GM04503 (cell line): ENCODE data around the gene IPO11.
"Not testable (repeated sequence)": the region's sequence is repeated elsewhere in the genome, so short reads cannot be mapped to it uniquely, and the experiment has no call there.

ENCODE experiments used
- DNase-seq: peaks from one replicate; pipeline ENCODE4 v3.0.0-alpha.2; 2012; ENCODE audit warnings: low read depth

Gene IPO11

DNA sequence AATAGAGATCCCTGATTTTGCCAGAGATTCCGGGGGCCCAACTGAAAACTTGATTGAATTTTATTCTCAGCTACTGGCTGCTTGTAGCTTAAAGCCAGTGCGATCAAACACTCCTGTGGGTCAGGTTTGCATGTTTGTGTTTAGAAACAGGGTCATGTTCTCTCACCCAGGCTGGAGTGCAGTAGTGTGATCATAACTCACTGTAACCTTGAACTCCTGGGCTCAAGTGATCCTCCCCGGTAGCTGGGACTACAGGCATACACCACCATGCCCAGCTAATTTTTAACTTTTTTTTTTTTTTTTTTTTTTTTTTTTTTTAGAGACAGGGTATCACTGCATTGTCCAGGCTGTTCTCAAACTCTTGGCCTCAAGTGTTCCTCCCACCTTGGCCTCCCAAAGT is 232.7 kb downstream of the IPO11 start:
- no peak for DNase-seq

DNA sequence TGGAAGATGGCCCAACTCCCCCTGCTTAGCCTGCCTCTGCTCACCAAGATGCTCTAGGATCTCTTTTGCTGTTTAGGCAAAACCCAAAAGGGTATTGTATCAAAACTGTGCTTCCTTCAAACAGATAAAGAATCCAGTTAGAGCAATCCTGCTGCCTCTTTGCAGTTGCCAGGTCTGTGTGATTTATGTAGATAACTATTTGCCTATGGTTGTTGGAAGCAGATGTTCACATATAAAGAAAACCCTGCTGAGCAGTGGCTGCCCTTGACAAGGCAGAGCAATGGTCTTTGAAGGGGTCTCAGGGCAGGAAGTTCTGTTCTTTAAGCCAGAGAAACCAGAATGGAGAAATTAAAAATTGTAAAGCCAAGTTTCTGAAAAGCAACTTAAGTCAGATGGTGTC is 234.7 kb downstream of the IPO11 start:
- DNase-seq: no peak

DNA sequence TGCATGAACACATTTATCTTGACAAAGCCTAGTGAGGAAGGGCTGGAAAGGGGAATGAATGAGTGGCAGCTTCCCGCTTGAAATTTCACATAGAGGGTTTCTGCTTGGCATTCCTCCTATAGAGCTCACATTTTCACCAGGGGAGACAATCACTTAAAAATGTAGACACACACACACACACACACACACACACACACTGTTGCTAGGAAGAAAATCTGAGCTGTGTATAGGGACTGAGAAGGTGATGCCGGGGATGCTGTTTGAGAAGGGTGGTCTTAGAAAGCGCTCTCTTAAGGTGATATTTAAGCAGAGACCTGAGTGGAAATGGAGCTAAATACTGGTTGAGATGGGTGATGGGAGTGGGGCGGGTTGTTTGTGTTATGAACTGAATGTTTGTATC is 236.5 kb downstream of the IPO11 start:
- no peak for DNase-seq

DNA sequence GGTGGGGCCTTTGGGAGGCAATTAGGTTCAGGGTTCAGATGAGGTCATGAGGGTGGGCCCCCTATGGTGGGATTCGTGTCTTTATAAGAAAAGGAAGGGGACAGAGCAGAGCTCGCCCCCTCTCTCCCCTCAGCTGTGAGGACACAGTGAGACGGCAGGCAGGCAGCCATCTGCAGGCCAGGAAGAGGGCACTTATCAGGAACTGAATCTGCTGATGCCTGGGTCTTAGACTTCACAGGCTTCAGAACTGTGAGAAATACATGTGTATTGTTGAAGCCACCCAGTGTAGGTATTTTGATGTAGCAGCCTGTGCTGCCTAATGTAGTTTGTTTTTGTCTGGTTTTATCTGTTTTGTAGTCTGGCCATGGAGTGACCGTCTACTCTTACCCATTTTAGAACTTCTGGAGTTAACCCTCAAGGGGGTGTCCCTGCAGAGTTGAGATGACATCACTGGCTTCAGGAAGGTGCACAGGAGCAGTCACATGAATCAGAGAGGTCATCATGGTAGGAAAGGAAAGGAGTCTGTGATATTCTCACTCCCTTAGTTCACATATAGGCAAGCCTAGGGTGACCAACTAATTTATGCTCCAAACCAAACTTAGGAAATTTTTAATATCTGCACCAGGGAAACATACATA is 237.0 kb downstream of the IPO11 start:
- DNase-seq: no peak

DNA sequence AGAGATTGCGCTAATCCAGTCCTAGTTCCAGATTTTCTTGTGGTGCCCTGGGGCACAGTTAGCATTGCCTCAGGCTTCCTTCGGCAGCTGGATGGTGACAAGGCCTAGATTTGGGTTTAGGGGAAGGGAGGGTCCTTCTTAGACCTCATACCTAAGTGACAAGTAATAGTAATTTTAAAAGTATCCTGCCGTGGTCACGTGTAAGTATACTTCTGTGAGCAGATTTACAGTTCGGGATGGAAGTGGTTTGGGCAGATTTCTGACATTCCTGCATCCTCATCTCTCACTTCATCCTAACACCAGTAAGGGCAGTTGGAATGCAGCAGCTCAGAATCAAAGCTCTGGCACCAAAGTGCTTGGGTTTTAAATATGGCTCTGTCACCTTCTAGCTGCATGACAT is 237.6 kb downstream of the IPO11 start:
- DNase-seq: peak; percentile 2

DNA sequence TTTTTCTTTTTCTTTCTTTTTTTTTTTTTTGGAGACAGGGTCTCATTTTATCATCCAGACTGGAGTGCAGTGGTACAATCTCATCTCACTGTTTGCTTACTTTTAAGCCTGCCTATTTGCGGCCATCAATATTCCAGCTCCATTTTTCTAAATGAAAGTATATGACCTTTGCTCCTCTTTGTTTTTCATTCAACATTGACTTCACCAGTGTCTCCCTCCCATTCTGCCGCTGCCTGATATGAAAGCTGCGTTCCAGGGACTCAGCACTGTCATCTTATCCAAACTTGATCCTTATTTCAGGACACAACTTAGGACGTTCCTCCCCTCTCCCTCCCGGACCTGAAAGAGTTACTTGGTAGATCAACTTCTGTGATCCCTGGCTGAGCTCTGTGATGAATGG is 239.7 kb downstream of the IPO11 start:
- DNase-seq: no peak

DNA sequence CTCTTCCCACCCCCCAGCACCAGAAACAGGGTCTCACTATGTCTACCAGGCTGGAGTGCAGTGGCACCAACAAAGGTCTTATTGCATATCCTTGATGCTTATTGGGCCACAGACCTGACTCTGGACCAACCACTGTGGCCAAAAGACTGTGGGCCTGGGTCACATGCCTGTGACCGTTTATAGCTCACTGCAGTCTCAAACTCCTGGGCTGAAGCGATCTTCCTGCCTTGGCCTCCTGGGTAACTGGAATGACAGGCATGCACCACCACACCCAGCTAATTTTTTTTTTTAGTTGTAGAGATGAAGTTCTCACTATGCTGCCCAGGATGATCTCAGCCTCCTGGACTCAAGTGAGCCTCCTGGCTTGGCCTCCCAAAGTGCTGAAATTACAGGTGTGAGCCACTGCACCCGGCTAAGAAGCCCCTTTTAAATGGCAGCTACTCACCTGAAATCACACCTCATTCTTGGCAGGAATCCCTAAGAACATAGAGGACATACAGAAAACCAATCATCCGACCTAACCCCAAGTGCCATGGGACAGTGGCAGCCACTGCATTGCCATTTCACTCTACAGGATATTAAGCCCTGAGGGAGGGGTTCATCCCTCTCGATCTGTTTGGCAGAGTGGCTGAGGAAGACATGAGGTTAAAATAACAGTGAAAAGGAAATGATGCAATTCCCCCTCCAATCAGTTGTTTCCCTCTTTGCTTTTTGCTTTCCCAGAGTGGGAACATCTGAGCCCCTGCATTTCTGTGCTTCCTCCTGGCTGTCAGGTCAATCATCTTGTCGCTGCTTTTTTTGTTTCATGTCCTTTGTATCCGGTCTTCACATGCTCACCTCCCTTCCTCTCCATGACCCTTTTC is 240.7 kb downstream of the IPO11 start:
- no peak for DNase-seq

DNA sequence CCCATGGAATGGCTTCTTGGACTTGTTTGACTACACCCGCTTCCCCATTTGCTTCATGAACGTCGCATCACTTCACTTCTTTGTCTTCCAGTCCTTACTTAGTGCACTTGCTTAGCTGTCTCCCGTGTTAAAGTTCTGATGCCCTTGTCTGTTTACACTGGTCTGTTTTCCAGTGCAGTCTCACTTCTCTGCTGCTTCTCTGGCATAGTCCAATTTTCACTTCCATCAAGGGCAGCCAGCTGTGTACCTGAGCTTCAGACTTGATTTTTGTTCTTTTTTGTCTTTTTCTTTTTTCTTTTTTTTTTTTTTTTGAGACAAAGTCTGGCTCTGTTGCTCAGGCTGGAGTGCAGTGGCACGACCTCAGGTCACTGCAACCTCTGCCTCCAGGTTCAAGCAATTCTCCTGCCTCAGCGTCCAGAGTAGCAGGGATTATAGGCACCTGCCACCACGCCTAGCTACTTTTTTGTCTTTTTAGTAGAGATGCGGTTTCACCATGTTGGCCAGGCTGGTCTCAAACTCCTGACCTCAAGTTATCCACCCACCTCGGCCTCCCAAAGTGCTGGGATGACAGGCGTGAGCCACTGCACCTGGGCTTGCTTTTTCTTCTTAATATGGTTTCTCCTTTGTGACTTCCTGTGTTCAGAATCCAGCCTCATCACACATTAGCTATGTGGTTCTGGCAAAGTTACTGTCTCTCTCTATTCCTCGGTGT is 241.5 kb downstream of the IPO11 start:
- DNase-seq: no peak

DNA sequence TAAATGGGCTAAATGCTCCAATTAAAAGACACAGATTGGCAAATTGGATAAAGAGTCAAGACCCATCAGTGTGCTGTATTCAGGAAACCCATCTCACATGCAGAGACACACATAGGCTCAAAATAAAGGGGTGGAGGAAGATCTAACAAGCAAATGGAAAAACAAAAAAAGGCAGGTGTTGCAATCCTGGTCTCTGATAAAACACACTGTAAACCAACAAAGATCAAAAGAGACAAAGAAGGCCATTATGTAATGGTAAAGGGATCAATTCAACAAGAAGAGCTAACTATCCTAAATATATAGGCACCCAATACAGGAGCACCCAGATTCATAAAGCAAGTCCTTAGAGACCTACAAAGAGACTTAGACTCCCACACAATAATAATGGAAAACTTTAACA is 245.2 kb downstream of the IPO11 start:
- DNase-seq: not testable (repeated sequence)

DNA sequence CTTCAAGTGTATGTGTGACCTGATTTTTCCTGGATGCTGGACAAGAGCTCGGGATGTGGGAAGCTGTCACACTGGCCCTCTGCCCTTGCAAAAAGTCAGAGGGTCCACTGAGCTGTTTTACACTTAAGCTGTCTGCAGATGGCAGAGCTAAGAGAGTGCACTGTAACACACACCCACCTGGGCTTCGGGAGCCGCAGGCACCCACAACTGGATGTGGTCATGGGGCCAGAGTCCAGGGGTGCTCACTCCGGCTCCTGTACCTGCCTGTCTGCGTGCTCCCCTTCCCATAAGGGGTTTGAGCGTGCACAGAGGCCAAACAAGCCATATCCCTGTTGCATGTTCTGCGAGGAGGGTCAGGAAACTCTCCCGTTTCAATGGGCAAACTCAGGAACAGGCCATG is 248.6 kb downstream of the IPO11 start:
- DNase-seq: no peak

DNA sequence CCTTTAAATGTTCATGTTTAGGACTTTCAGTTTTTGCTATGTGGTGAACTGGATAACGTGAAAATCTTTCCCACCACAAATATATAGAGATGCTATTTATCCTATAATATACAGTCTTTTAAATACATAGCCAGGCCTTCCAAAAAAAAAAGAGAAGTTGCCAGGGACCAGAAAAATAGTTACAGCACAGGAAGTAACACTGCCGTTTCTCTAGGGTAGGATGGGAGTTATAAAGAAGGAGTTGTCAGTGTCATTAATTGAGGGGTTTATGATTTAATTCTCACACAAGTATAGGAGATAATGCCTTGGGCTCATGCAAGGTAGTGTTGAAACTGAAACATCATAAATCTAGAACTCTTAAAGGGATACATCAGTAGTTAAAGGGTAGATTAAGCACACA is 250.0 kb downstream of the IPO11 start:
- DNase-seq: no peak

DNA sequence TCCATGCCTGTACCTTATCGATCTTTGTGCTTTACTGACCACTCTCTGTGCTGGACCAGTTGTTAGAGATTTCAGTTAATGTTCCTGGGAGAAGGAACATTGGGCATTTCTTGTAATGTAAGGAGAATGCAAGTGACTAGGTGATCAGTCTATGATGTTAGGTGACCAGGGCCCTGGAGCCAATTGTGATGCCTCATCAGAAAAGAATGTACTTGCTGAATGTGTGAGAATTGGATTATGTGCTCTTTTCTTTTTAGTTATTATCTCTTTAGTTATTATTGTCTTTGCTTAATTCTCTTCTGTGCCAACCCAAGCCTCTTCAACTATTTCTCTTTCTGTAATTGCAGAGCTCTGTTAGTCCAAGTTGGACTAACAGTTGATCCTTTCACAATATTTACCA is 258.9 kb downstream of the IPO11 start:
- DNase-seq: no peak

DNA sequence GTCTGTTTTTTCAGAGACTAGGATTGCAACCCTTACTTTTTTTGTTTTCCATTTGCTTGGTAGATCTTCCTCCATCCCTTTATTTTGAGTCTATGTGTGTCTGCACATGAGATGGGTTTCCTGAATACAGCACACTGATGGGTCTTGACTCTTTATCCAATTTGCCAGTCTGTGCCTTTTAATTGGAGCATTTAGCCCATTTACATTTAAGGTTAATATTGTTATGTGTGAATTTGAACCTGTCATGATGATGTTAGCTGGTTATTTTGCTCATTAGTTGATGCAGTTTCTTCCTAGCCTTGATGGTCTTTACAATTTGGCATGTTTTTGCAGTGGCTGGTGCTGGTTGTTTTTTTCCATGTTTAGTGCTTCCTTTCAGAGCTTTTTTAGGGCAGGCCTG is 264.0 kb downstream of the IPO11 start:
- not testable (repeated sequence) for DNase-seq
